B cell (primary cell): ENCODE results near the gene CBLN2. TPM values are rescaled to one million over a fixed set of nuclear protein-coding genes. Genes with fewer than 3 reads are reported as not detected.

Experiments
- ATAC-seq: fragments of 200-7000 bp; cut with Tn5 transposase; one replicate; pipeline ENCODE4 v1.10.0; 2021; ENCODE audit warnings: low read depth, mild to moderate bottlenecking, moderate number of reproducible peaks, moderate library complexity
- CTCF ChIA-PET: fragments of 350-600 bp; sonication (Branson Sonifier 250); formaldehyde crosslinking; loops from one replicate; lab custom pipeline; 2021; ENCODE audit warnings: antibody characterized with exemption, inconsistent platforms; lab: Charles Lee
- POLR2A ChIA-PET: fragments of 350-600 bp; sonication (Branson Sonifier 250); formaldehyde crosslinking; loops from one replicate; lab custom pipeline; 2021; ENCODE audit warnings: antibody characterized with exemption; lab: Charles Lee
- DNase-seq: peaks from one replicate; pipeline ENCODE4 v3.0.0; 2013
- H2AFZ ChIP-seq: 2 replicates; pipeline ENCODE4 v1.6.1; 2012; ENCODE audit warnings: mild to moderate bottlenecking, low read depth, low read length; ENCODE audit not compliant: insufficient read depth, poor library complexity, severe bottlenecking
- H3K27ac ChIP-seq, 2 donors: 1 replicate in 1 of 2; 2 replicates in 1 of 2; pipeline ENCODE4 v1.5.1; 2012 to 2013; ENCODE audit warnings: low read length in 2 of 2, mild to moderate bottlenecking in 2 of 2, moderate library complexity in 1 of 2
- H3K27me3 ChIP-seq, 4 experiments: fragments of 200-600 bp in 1 of 4; sonication (generic) in 1 of 4; replicated peaks in 1 of 4; 1 replicate in 2 of 4; 2 replicates in 2 of 4; pipeline versions ENCODE4 v1.6.1 to v1.7.0; 2013 to 2016; ENCODE audit warnings: low read length in 3 of 4, mild to moderate bottlenecking in 2 of 4, mixed read lengths in 1 of 4, moderate library complexity in 1 of 4; ENCODE audit not compliant: insufficient read depth in 4 of 4, control insufficient read depth in 3 of 4; ENCODE audit errors: control extremely low read depth in 1 of 4
- H3K36me3 ChIP-seq, 2 experiments: replicated peaks in 1 of 2; 1 replicate in 1 of 2; 2 replicates in 1 of 2; pipeline versions ENCODE4 v1.6.1 to v1.7.1; 2013; ENCODE audit warnings: low read length in 1 of 2; ENCODE audit not compliant: insufficient read depth in 2 of 2, control insufficient read depth in 1 of 2; ENCODE audit errors: control extremely low read depth in 1 of 2, extremely low read depth in 1 of 2
- H3K4me1 ChIP-seq, 2 donors: fragments of 200-600 bp in 1 of 2; sonication (generic) in 1 of 2; 1 replicate in 1 of 2; 2 replicates in 1 of 2; pipeline versions ENCODE4 v1.5.1 to v1.6.1; 2013 to 2017; ENCODE audit warnings: low read length in 2 of 2; ENCODE audit not compliant: control insufficient read depth in 2 of 2, insufficient read depth in 2 of 2
- H3K4me2 ChIP-seq: replicated peaks from 2 replicates; pipeline ENCODE3; 2012; ENCODE audit warnings: mild to moderate bottlenecking, low read depth, low read length; ENCODE audit not compliant: poor library complexity, severe bottlenecking
- H3K4me3 ChIP-seq, 5 experiments: fragments of 200-600 bp in 1 of 5; sonication (generic) in 1 of 5; 1 replicate in 3 of 5; 2 replicates in 2 of 5; pipeline versions ENCODE4 v1.5.1 to v1.7.0; 2011 to 2016; ENCODE audit warnings: low read length in 4 of 5, mild to moderate bottlenecking in 4 of 5, low read depth in 2 of 5, control low read depth in 1 of 5, moderate library complexity in 1 of 5; ENCODE audit not compliant: insufficient read depth in 1 of 5; ENCODE audit errors: control extremely low read depth in 1 of 5, extremely low read depth in 1 of 5
- H3K79me2 ChIP-seq: fragments of 200-600 bp; sonication (generic); one replicate; pipeline ENCODE4 v1.6.0; 2016; ENCODE audit warnings: low read length; ENCODE audit not compliant: control insufficient read depth, insufficient read depth
- H3K9ac ChIP-seq: fragments of 200-600 bp; sonication (generic); 2 replicates; pipeline ENCODE4 v1.6.1; 2017; ENCODE audit warnings: mild to moderate bottlenecking, low read length, moderate library complexity
- H3K9me3 ChIP-seq, 3 donors: one replicate each; pipeline versions ENCODE4 v1.6.1 to v1.7.1; 2013; ENCODE audit warnings: low read length in 2 of 3; ENCODE audit not compliant: control insufficient read depth in 2 of 3, insufficient read depth in 1 of 3; ENCODE audit errors: control extremely low read depth in 1 of 3
- H4K20me1 ChIP-seq: 2 replicates; pipeline ENCODE4 v1.6.0; 2012; ENCODE audit warnings: mild to moderate bottlenecking, low read length; ENCODE audit not compliant: insufficient read depth, control insufficient read depth, poor library complexity, severe bottlenecking
- H3K27ac Mint-ChIP-seq: one replicate; pipeline ENCODE4 v1.8.0; 2021; ENCODE audit warnings: mixed read lengths
- H3K27me3 Mint-ChIP-seq: one replicate; pipeline ENCODE4 v1.8.0; 2021; ENCODE audit warnings: mixed read lengths
- H3K4me1 Mint-ChIP-seq: one replicate; pipeline ENCODE4 v1.8.0; 2021; ENCODE audit warnings: mixed read lengths
- H3K4me3 Mint-ChIP-seq: one replicate; pipeline ENCODE4 v1.8.0; 2021; ENCODE audit warnings: mixed read lengths
- H3K9me3 Mint-ChIP-seq: one replicate; pipeline ENCODE4 v1.8.0; 2022; ENCODE audit warnings: mixed read lengths; ENCODE audit not compliant: insufficient read depth
- EZH2 ChIP-seq: IDR thresholded peaks from 2 replicates; pipeline ENCODE4 v1.6.1; 2012; ENCODE audit warnings: borderline replicate concordance, low read depth, mild to moderate bottlenecking, moderate library complexity, low read length; ENCODE audit not compliant: insufficient read depth, poor library complexity, severe bottlenecking
- WGBS: methylation state at CpG from one replicate; pipeline ENCODE4 v1.1.5; 2013; ENCODE audit warnings: missing lambda C conversion rate; ENCODE audit not compliant: insufficient coverage; 5-methylcytosine and 5-hydroxymethylcytosine counted together
- intact Hi-C: fragments of 100-400 bp; cut with micrococcal nuclease; formaldehyde crosslinking; loops from one replicate; pipeline ENCODE4 v1.10.0; 2022
- polyA plus RNA-seq: library from polyadenylated mRNA; depleted of rRNA; stranded (reverse); fragments of >200 nt; gene quantifications from 2 replicates; pipeline ENCODE4 v1.2.3, GENCODE V29; 2012
- total RNA-seq, 2 donors: library from RNA; stranded (reverse); fragments of 120-200 nt in 1 of 2; gene quantifications; 1 replicate in 1 of 2; 2 replicates in 1 of 2; pipeline versions ENCODE4 v1.2.3 to v1.2.4, GENCODE V29; 2013 to 2022
- TF ChIP-seq, protein P1 (sequence below): fragments of 200-600 bp; IDR thresholded peaks from one replicate; pipeline ENCODE4 v1.8.0; 2022; ENCODE audit warnings: antibody characterized with exemption, mild to moderate bottlenecking

The CBLN2 gene
- total and polyA plus RNA-seq, 2 donors (not counting 1 experiment from before 2014, with no cell fraction given) = not detected

- H3K27me3 ChIP-seq = peaks cover 0 to 35% (median 7%) of the 10 kb centered on the region in 4 experiments
- peaks cover 9% of the 10 kb centered on the region for H3K4me1 Mint-ChIP-seq
- H3K79me2 ChIP-seq = no peaks in the 10 kb centered on the region
- H3K9me3 ChIP-seq = peaks cover 0 to 2% (median 0%) of the 10 kb centered on the region in 3 donors
- WGBS = 80% methylated on average over 3 of the region's 5 CpGs
- ATAC-seq (no peak), DNase-seq (no peak)
- H4K20me1 ChIP-seq = no peaks in the 10 kb centered on the region
- ChIA-PET POLR2A (no interaction called here), CTCF (no interaction called here)
- intact Hi-C loops = no loop called here
- no peaks in the 10 kb centered on the region for H3K36me3 ChIP-seq
- no peak overlapping the region for H3K4me3 Mint-ChIP-seq
- H3K27ac Mint-ChIP-seq = no peak overlapping the region
- no peak overlapping the region for H3K4me2 ChIP-seq
- H3K9me3 Mint-ChIP-seq = no peaks in the 10 kb centered on the region
- H3K4me1 ChIP-seq = peaks cover 0 to 4% of the 10 kb centered on the region in 2 donors
- TF ChIP-seq, protein P1, sequence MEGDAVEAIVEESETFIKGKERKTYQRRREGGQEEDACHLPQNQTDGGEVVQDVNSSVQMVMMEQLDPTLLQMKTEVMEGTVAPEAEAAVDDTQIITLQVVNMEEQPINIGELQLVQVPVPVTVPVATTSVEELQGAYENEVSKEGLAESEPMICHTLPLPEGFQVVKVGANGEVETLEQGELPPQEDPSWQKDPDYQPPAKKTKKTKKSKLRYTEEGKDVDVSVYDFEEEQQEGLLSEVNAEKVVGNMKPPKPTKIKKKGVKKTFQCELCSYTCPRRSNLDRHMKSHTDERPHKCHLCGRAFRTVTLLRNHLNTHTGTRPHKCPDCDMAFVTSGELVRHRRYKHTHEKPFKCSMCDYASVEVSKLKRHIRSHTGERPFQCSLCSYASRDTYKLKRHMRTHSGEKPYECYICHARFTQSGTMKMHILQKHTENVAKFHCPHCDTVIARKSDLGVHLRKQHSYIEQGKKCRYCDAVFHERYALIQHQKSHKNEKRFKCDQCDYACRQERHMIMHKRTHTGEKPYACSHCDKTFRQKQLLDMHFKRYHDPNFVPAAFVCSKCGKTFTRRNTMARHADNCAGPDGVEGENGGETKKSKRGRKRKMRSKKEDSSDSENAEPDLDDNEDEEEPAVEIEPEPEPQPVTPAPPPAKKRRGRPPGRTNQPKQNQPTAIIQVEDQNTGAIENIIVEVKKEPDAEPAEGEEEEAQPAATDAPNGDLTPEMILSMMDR = no peak
- no peak for TF ChIP-seq EZH2
- no peak overlapping the region for H3K4me3 ChIP-seq
- H3K27ac ChIP-seq = no peak overlapping the region
- H2AFZ ChIP-seq = no peak overlapping the region
- no peak overlapping the region for H3K9ac ChIP-seq
- peaks cover 35% of the 10 kb centered on the region for H3K27me3 Mint-ChIP-seq
Measured at GRCh38 chr18:72539901-72540300, 4.2 kb downstream of the CBLN2 start.

DNA sequence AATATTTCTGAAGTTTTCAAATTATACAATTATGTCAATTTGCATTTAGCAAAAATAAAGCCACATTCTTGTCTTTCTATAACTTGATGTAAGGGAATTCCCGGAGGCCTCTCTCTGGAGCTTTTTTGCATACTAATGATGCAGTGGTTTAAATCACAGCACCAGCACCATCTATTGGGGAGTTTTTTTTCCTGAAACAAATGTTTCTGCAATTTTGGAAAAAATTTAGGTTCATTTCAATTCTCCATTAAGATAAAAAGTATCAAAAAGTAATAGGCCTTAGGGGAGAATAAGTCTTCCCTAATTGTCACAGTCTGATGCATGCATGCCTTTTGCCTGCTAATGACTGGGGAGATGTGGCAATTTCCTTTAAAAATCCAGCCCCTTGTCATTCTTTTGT is 13.5 kb downstream of the CBLN2 start:
- TF ChIP-seq, protein P1 = no peak
- no peak for TF ChIP-seq EZH2
- H3K36me3 ChIP-seq = no peaks in the 10 kb centered on the region
- POLR2A ChIA-PET = no interaction called here
- H4K20me1 ChIP-seq = no peaks in the 10 kb centered on the region
- Mint-ChIP-seq H3K4me1 (no peaks in the 10 kb centered on the region), H3K27ac (no peak overlapping the region), H3K4me3 (no peak overlapping the region), H3K27me3 (no peaks in the 10 kb centered on the region), H3K9me3 (no peaks in the 10 kb centered on the region)
- DNase-seq (no peak), ATAC-seq (no peak)
- WGBS = no CpG with 5 or more reads among the region's 1 CpG
- intact Hi-C loops = no loop called here
- H2AFZ ChIP-seq = no peak overlapping the region
- no peak overlapping the region for H3K4me2 ChIP-seq
- H3K9me3 ChIP-seq = no peaks in the 10 kb centered on the region
- H3K79me2 ChIP-seq = no peaks in the 10 kb centered on the region
- H3K9ac ChIP-seq = no peak overlapping the region
- H3K27ac ChIP-seq = no peak overlapping the region
- H3K4me1 ChIP-seq = no peaks in the 10 kb centered on the region
- no peaks in the 10 kb centered on the region for H3K27me3 ChIP-seq
- CTCF ChIA-PET = no interaction called here
- H3K4me3 ChIP-seq = no peak overlapping the region
